GM18951 (cell line): ENCODE results near the gene SLCO3A1.

ENCODE experiments used
- POLR2A ChIP-seq: IDR thresholded peaks from 4 replicates; pipeline ENCODE4 v1.6.1; 2011; ENCODE audit warnings: mild to moderate bottlenecking; ENCODE audit not compliant: insufficient read length, insufficient read depth; ENCODE audit errors: extremely low read depth
- in situ Hi-C: fragments of 300-500 bp; cut with MboI; formaldehyde crosslinking; loops from one replicate; pipeline ENCODE4 v1.12.0; 2022; ENCODE audit warnings: low sequenced_read_pairs, mixed read lengths, inconsistent platforms; ENCODE audit not compliant: unreplicated experiment

SLCO3A1 gene

GRCh38 chr15:91917686-91918360 lies 64.3 kb downstream of the SLCO3A1 start:
- no peak for TF ChIP-seq POLR2A
- in situ Hi-C loops, result no loop called here

- TF ChIP-seq POLR2A, result no peak
- in situ Hi-C loops, result no loop called here
Measured at GRCh38 chr15:91919014-91919534, 65.6 kb downstream of the SLCO3A1 start.

- TF ChIP-seq POLR2A, result no peak
- in situ Hi-C loops, result no loop called here
Measured at GRCh38 chr15:91921188-91921842, 67.8 kb downstream of the SLCO3A1 start.

GRCh38 chr15:91921843-91922198 lies 68.3 kb downstream of the SLCO3A1 start:
- TF ChIP-seq POLR2A, result no peak
- in situ Hi-C loops, result no loop called here

GRCh38 chr15:91922646-91923547 lies 69.4 kb downstream of the SLCO3A1 start:
- no peak for TF ChIP-seq POLR2A

GRCh38 chr15:91924183-91924582 lies 70.7 kb downstream of the SLCO3A1 start:
- no peak for TF ChIP-seq POLR2A
- in situ Hi-C loops, result no loop called here

More at GRCh38 chr15:91922646-91923547, 69.4 kb downstream of the SLCO3A1 start:
- in situ Hi-C loops, result no loop called here

- in situ Hi-C loops, result no loop called here
- TF ChIP-seq POLR2A, result no peak
Measured at GRCh38 chr15:91924837-91925495, 71.5 kb downstream of the SLCO3A1 start.

GRCh38 chr15:91925794-91926193 lies 72.3 kb downstream of the SLCO3A1 start:
- in situ Hi-C loops, result no loop called here
- no peak for TF ChIP-seq POLR2A

- no peak for TF ChIP-seq POLR2A
- in situ Hi-C loops, result no loop called here
Measured at GRCh38 chr15:91926908-91927270, 73.4 kb downstream of the SLCO3A1 start.

GRCh38 chr15:91927585-91927984 lies 74.1 kb downstream of the SLCO3A1 start:
- in situ Hi-C loops, result no loop called here
- TF ChIP-seq POLR2A, result no peak

GRCh38 chr15:91928675-91929074 lies 75.2 kb downstream of the SLCO3A1 start:
- TF ChIP-seq POLR2A, result no peak
- in situ Hi-C loops, result no loop called here

GRCh38 chr15:91929509-91929908 lies 76.0 kb downstream of the SLCO3A1 start:
- in situ Hi-C loops, result no loop called here
- no peak for TF ChIP-seq POLR2A

- in situ Hi-C loops, result no loop called here
- TF ChIP-seq POLR2A, result no peak
Measured at GRCh38 chr15:91930092-91930491, 76.6 kb downstream of the SLCO3A1 start.
